Ecto neural progenitor cell (in vitro differentiated cells): ENCODE data around the gene FRMD7.
A peak's percentile ranks its signal among the peaks of the same experiment; 100 is the strongest.
"Not testable (repeated sequence)": the region's sequence is repeated elsewhere in the genome, so short reads cannot be mapped to it uniquely, and the experiment has no call there.

ENCODE experiments used
- DNase-seq: peaks from one replicate; pipeline ENCODE4 v3.0.0-alpha.2; 2018; ENCODE audit warnings: low spot score

Gene FRMD7

GRCh38 chrX:132127743-132128142 is at the start of gene FRMD7:
FRMD7 (minus strand) TSS chrX:132128020; CDS start chrX:132127844, 176 bp downstream.
- DNase-seq, result no peak

- no peak for DNase-seq
Observed at GRCh38 chrX:132173647-132174046, 45.8 kb upstream of the FRMD7 start.

GRCh38 chrX:132171881-132172280 is 44.1 kb upstream of the FRMD7 start:
- no peak for DNase-seq

GRCh38 chrX:132171478-132171877 is 43.7 kb upstream of the FRMD7 start:
- DNase-seq, result no peak

GRCh38 chrX:132169554-132169953 is 41.7 kb upstream of the FRMD7 start:
- DNase-seq, result no peak

- DNase-seq, result no peak
Observed at GRCh38 chrX:132165651-132166050, 37.8 kb upstream of the FRMD7 start.

- no peak for DNase-seq
Observed at GRCh38 chrX:132165005-132165404, 37.2 kb upstream of the FRMD7 start.

- DNase-seq, result not testable (repeated sequence)
Observed at GRCh38 chrX:132163094-132163493, 35.3 kb upstream of the FRMD7 start.

- DNase-seq, result no peak
Observed at GRCh38 chrX:132153166-132153565, 25.3 kb upstream of the FRMD7 start.

GRCh38 chrX:132146456-132146855 is 18.6 kb upstream of the FRMD7 start:
- no peak for DNase-seq

GRCh38 chrX:132144061-132144460 is 16.2 kb upstream of the FRMD7 start:
- DNase-seq, result no peak

GRCh38 chrX:132125906-132126305 is 1.9 kb downstream of the FRMD7 start:
- DNase-seq, result no peak

- DNase-seq, result no peak
Observed at GRCh38 chrX:132120913-132121312, 6.9 kb downstream of the FRMD7 start.

- peak; percentile 68 for DNase-seq
Observed at GRCh38 chrX:132119821-132120515, 7.9 kb downstream of the FRMD7 start.

- DNase-seq, result no peak
Observed at GRCh38 chrX:132119283-132119682, 8.5 kb downstream of the FRMD7 start.

GRCh38 chrX:132118358-132118757 is 9.5 kb downstream of the FRMD7 start:
- peak; percentile 49 for DNase-seq

GRCh38 chrX:132115792-132116191 is 12.0 kb downstream of the FRMD7 start:
- no peak for DNase-seq

GRCh38 chrX:132114607-132115006 is 13.2 kb downstream of the FRMD7 start:
- no peak for DNase-seq

GRCh38 chrX:132107291-132107690 is 20.5 kb downstream of the FRMD7 start:
- no peak for DNase-seq

GRCh38 chrX:132101799-132102198 is 26.0 kb downstream of the FRMD7 start:
- DNase-seq, result no peak

GRCh38 chrX:132101206-132101605 is 26.6 kb downstream of the FRMD7 start:
- DNase-seq, result no peak

- not testable (repeated sequence) for DNase-seq
Observed at GRCh38 chrX:132098704-132099103, 29.1 kb downstream of the FRMD7 start.

GRCh38 chrX:132094164-132094563 is 33.7 kb downstream of the FRMD7 start:
- DNase-seq, result no peak

GRCh38 chrX:132093239-132093860 is 34.5 kb downstream of the FRMD7 start:
- DNase-seq, result no peak
